ENCODE measurements around the gene PIR. TPM values are rescaled to one million over a fixed set of nuclear protein-coding genes. Genes with fewer than 3 reads are reported as not detected.

Gene PIR
- total RNA-seq, 1 experiment from 2014 or later: 27.5 TPM

DNA sequence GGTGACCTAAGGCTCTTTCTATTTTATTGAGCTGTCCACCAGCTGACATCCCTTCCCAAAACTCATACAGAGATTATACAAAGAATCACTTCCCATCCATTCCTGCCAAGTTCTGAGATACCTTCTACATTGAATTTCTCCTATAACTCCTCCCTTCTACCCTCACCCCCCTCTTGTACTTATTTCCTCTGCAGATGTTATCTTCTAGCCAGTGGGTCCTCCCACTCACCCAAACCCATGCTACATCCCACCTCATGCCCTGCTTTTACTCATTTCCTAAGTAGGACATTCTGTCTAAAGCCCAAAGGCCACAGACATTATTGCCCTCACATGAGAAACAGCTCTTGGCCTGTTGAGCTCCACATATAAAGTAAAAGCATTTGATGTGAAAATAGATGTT, 36.0 kb upstream of the PIR start:
- ChIA-PET CTCF (no interaction called here), RAD21 (ENCODE audit: low non-redundant PET in 1 of 2, low total read pairs in 2 of 2, uncharacterized antibody in 2 of 2, unreplicated experiment in 2 of 2) (no interaction called here), POLR2A (no interaction called here)
- Histone ChIP-seq H3K9me3 (ENCODE audit: control insufficient read depth in 1 of 2, insufficient read depth in 1 of 2, low read depth in 1 of 2, low read length in 2 of 2) (no peaks in the 10 kb centered on the region), H3K4me2 (ENCODE audit: low read length) (no peak overlapping the region), H3K27me3 (ENCODE audit: insufficient read depth, low read length) (no peaks in the 10 kb centered on the region), H3K9me2 (ENCODE audit: insufficient read depth) (no peaks in the 10 kb centered on the region), H3K36me3 (ENCODE audit: control insufficient read depth in 1 of 2, insufficient read depth in 2 of 2, low read length in 2 of 2) (no peaks in the 10 kb centered on the region), H3K9ac (ENCODE audit: low read length) (no peak overlapping the region), H3K27ac (ENCODE audit: low read depth, low read length) (no peak overlapping the region), H3K4me3 (replicated peaks in 1 of 2; ENCODE audit: low read depth in 1 of 2, low read length in 2 of 2) (no peak overlapping the region), H2AFZ (ENCODE audit: low read depth, low read length, poor library complexity, severe bottlenecking) (no peak overlapping the region), H3K4me1 (ENCODE audit: control insufficient read depth in 1 of 2, insufficient read depth in 2 of 2, low read length in 2 of 2) (no peaks in the 10 kb centered on the region), H3K79me2 (ENCODE audit: insufficient read depth, low read length) (no peaks in the 10 kb centered on the region), H4K20me1 (ENCODE audit: insufficient read depth) (no peaks in the 10 kb centered on the region)
- TF ChIP-seq SIN3A (IDR thresholded peaks at IDR 0.05; ENCODE audit: low read depth) (no peak), FOSL1 (IDR thresholded peaks at IDR 0.05; ENCODE audit: low read depth) (no peak)
- intact Hi-C loops (cut with micrococcal nuclease): no loop called here
- no peak for ATAC-seq
- no TSS peak for BruUV-seq (replicated peaks)
- DNase-seq (ENCODE audit: low read depth, low spot score): no peak

DNA sequence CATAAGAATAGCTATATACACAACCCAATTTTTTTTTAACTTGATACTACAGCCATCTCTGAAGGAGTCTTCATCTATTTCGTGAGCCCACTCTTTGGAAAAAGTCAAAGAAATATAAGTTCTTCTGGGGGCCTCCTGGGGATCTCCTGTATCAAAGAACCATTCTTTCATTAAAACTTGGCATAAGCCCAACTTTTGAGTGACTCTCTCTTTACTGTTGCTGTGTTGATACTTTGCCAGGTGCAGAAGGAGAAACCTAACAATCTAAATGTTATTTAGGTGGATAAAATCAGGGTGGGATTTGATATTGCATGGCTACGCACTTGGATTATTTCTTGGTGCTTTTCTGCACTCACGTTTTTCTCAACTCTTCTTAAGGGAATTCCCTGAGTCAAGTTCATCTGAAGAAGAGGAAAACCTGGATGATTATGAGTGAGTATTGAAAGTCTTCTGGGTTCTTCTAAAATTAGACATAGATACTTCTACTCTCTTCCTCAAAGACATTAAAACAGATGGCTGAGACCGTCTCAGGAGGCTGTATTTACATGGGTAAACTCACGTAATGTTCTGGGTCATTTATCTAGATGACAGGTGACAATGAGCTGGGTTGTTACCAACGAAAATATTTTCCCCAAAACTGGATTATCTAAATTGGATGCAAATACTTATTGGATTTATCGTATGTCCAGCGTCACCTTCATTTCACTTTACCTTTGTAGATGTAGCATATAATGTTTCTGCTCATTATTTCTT, 32.7 kb upstream of the PIR start:
- H3K9me2 ChIP-seq (ENCODE audit: insufficient read depth): no peaks in the 10 kb centered on the region
- intact Hi-C loops (cut with micrococcal nuclease): no loop called here
- H3K4me3 ChIP-seq (replicated peaks in 1 of 2; ENCODE audit: low read depth in 1 of 2, low read length in 2 of 2): no peak overlapping the region
- CTCF ChIA-PET: no interaction called here
- no TSS peak for BruUV-seq (replicated peaks)
- RAD21 ChIA-PET (ENCODE audit: low non-redundant PET in 1 of 2, low total read pairs in 2 of 2, uncharacterized antibody in 2 of 2, unreplicated experiment in 2 of 2): no interaction called here
- no peaks in the 10 kb centered on the region for H4K20me1 ChIP-seq (ENCODE audit: insufficient read depth)
- H3K79me2 ChIP-seq (ENCODE audit: insufficient read depth, low read length): no peaks in the 10 kb centered on the region
- H3K36me3 ChIP-seq (ENCODE audit: control insufficient read depth in 1 of 2, insufficient read depth in 2 of 2, low read length in 2 of 2): no peaks in the 10 kb centered on the region
- DNase-seq (ENCODE audit: low read depth, low spot score) (no peak), ATAC-seq (no peak)
- no peaks in the 10 kb centered on the region for H3K4me1 ChIP-seq (ENCODE audit: control insufficient read depth in 1 of 2, insufficient read depth in 2 of 2, low read length in 2 of 2)
- POLR2A ChIA-PET: no interaction called here
- H2AFZ ChIP-seq (ENCODE audit: low read depth, low read length, poor library complexity, severe bottlenecking): no peak overlapping the region
- TF ChIP-seq EGR1 (IDR thresholded peaks at IDR 0.05; ENCODE audit: low read depth) (no peak), FOSL1 (IDR thresholded peaks at IDR 0.05; ENCODE audit: low read depth) (no peak), ZNF274 (IDR thresholded peaks at IDR 0.05; ENCODE audit: low read depth, low read length) (no peak), EZH2 (IDR thresholded peaks at IDR 0.05) (no peak), SIN3A (IDR thresholded peaks at IDR 0.05; ENCODE audit: low read depth) (no peak)
- TF ChIP-seq, protein P1, sequence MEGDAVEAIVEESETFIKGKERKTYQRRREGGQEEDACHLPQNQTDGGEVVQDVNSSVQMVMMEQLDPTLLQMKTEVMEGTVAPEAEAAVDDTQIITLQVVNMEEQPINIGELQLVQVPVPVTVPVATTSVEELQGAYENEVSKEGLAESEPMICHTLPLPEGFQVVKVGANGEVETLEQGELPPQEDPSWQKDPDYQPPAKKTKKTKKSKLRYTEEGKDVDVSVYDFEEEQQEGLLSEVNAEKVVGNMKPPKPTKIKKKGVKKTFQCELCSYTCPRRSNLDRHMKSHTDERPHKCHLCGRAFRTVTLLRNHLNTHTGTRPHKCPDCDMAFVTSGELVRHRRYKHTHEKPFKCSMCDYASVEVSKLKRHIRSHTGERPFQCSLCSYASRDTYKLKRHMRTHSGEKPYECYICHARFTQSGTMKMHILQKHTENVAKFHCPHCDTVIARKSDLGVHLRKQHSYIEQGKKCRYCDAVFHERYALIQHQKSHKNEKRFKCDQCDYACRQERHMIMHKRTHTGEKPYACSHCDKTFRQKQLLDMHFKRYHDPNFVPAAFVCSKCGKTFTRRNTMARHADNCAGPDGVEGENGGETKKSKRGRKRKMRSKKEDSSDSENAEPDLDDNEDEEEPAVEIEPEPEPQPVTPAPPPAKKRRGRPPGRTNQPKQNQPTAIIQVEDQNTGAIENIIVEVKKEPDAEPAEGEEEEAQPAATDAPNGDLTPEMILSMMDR (IDR thresholded peaks at IDR 0.05 in 2 of 3, conservative IDR thresholded peaks at IDR 0.05 in 1 of 3; ENCODE audit: borderline replicate concordance in 1 of 3, insufficient read depth in 1 of 3, low read depth in 2 of 3, low read length in 2 of 3): no peak
- H3K27me3 ChIP-seq (ENCODE audit: insufficient read depth, low read length): no peaks in the 10 kb centered on the region
- H3K9me3 ChIP-seq (ENCODE audit: control insufficient read depth in 1 of 2, insufficient read depth in 1 of 2, low read depth in 1 of 2, low read length in 2 of 2): no peaks in the 10 kb centered on the region
- H3K4me2 ChIP-seq (ENCODE audit: low read length): no peak overlapping the region
- H3K27ac ChIP-seq (ENCODE audit: low read depth, low read length): no peak overlapping the region
- no peak overlapping the region for H3K9ac ChIP-seq (ENCODE audit: low read length)

Data from HCT116 (cell line).